Measurements from ENCODE around the gene FGD2.

- TF ChIP-seq, protein P1, sequence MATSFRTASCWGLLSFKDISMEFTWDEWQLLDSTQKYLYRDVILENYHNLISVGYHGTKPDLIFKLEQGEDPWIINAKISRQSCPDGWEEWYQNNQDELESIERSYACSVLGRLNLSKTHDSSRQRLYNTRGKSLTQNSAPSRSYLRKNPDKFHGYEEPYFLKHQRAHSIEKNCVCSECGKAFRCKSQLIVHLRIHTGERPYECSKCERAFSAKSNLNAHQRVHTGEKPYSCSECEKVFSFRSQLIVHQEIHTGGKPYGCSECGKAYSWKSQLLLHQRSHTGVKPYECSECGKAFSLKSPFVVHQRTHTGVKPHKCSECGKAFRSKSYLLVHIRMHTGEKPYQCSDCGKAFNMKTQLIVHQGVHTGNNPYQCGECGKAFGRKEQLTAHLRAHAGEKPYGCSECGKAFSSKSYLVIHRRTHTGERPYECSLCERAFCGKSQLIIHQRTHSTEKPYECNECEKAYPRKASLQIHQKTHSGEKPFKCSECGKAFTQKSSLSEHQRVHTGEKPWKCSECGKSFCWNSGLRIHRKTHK (tag by site-specific recombination; IDR thresholded peaks at IDR 0.05): no peak
- no peak for TF ChIP-seq ZNF280C (tag by site-specific recombination; IDR thresholded peaks at IDR 0.05)
- no peak for TF ChIP-seq REST (tag by site-specific recombination; IDR thresholded peaks at IDR 0.05)
- TF ChIP-seq ZNF2 (tag by site-specific recombination; IDR thresholded peaks at IDR 0.05): no peak
- no peak for TF ChIP-seq ZFP37 (tag by site-specific recombination; IDR thresholded peaks at IDR 0.05)
- TF ChIP-seq ZNF274 (IDR thresholded peaks at IDR 0.05; ENCODE audit: low read length): no peak
- TF ChIP-seq ZNF274 (tag by site-specific recombination; IDR thresholded peaks at IDR 0.05; ENCODE audit: borderline replicate concordance): no peak
- no peak for TF ChIP-seq ZNF324 (tag by site-specific recombination; IDR thresholded peaks at IDR 0.05)
- no peak for TF ChIP-seq CTCF (tag by site-specific recombination; IDR thresholded peaks at IDR 0.05)
- TF ChIP-seq KLF9 (tag by site-specific recombination; IDR thresholded peaks at IDR 0.05; ENCODE audit: low read depth): no peak
- TF ChIP-seq BCL11A (tag by site-specific recombination; IDR thresholded peaks at IDR 0.05; ENCODE audit: low read depth): no peak
- no peak for TF ChIP-seq ZBTB49 (tag by site-specific recombination; IDR thresholded peaks at IDR 0.05; ENCODE audit: low read depth)
- no peak for TF ChIP-seq KLF16 (tag by site-specific recombination; IDR thresholded peaks at IDR 0.05)
- TF ChIP-seq ZNF292 (tag by site-specific recombination; IDR thresholded peaks at IDR 0.05; ENCODE audit: borderline replicate concordance, low read depth): no peak
- TF ChIP-seq ZNF513 (tag by site-specific recombination; IDR thresholded peaks at IDR 0.05): no peak
These were observed 34.5 kb downstream of the FGD2 start for GRCh38 chr6:37039958-37040357.

Measured in HEK293 (cell line).